K562 (cell line): Measurements from ENCODE around the gene WNK2. TPM values are rescaled to one million over a fixed set of nuclear protein-coding genes. Genes with fewer than 3 reads are reported as not detected.

Source experiments
- ATAC-seq: fragments of 200-7000 bp; cut with Tn5 transposase; 3 replicates; pipeline ENCODE4 v1.9.1; 2020; ENCODE audit warnings: moderate library complexity
- BruUV-seq: library from RNA; stranded (reverse); fragments of 400-500 nt; replicated peaks from 2 replicates; lab custom pipeline; 2021; lab: Mats Ljungman, UMichigan
- CTCF ChIA-PET: fragments of 300-600 bp; formaldehyde crosslinking; extraction: SDS; loops from one replicate; lab custom pipeline; 2021; ENCODE audit warnings: low intra/inter-chr PET ratio; lab: Yijun Ruan, JAX
- POLR2A ChIA-PET: fragments of 300-600, 350-650 bp; sonication (Branson Sonifier 250); formaldehyde crosslinking; extraction: SDS; loops from one replicate; lab custom pipeline; 2021; ENCODE audit warnings: antibody characterized with exemption, inconsistent platforms; lab: Yijun Ruan, JAX
- DNase-seq, 4 experiments: peaks; one replicate each; pipeline versions ENCODE4 v3.0.0 to v3.0.0-alpha.2; 2011 to 2018; ENCODE audit warnings: low spot score in 3 of 4, mixed read lengths in 3 of 4; ENCODE audit errors: extremely low read depth in 1 of 4
- FAIRE-seq: peaks from 2 replicates; lab custom pipeline; 2011; peaks lifted over from hg19 to GRCh38; lab: Jason Lieb, UNC
- H2AFZ ChIP-seq: 2 replicates; pipeline ENCODE4 v1.6.0; 2011; ENCODE audit warnings: low read depth, low read length, control low read depth, inconsistent platforms
- H3K27ac ChIP-seq: fragments of 200-600 bp; 3 replicates; pipeline ENCODE4 v1.8.0; 2011; ENCODE audit warnings: low read depth, mild to moderate bottlenecking, control low read depth, inconsistent platforms, low read length, moderate library complexity, mixed read lengths; ENCODE audit errors: extremely low read depth
- H3K27me3 ChIP-seq, 2 experiments: fragments of 300-600 bp in 1 of 2; 2 replicates in 1 of 2; 3 replicates in 1 of 2; pipeline versions ENCODE4 v1.6.0 to v1.8.0; 2011; ENCODE audit warnings: inconsistent platforms in 2 of 2, low read length in 2 of 2, mild to moderate bottlenecking in 1 of 2, mixed read lengths in 1 of 2, moderate library complexity in 1 of 2; ENCODE audit not compliant: control insufficient read depth in 2 of 2, insufficient read depth in 2 of 2
- H3K36me3 ChIP-seq: fragments of 300-600 bp; 3 replicates; pipeline ENCODE4 v1.8.0; 2011; ENCODE audit warnings: mild to moderate bottlenecking, low read length, inconsistent platforms; ENCODE audit not compliant: control insufficient read depth, insufficient read depth
- H3K4me1 ChIP-seq, 2 experiments: fragments of 200-600 bp in 1 of 2; replicated peaks in 1 of 2; 2 replicates in 1 of 2; 3 replicates in 1 of 2; pipeline versions ENCODE4 v1.5.1 to v1.8.0; 2011; ENCODE audit warnings: inconsistent platforms in 2 of 2, low read length in 2 of 2, mild to moderate bottlenecking in 1 of 2, mixed read lengths in 1 of 2, moderate library complexity in 1 of 2; ENCODE audit not compliant: control insufficient read depth in 2 of 2, insufficient read depth in 2 of 2
- H3K4me2 ChIP-seq: 2 replicates; pipeline ENCODE4 v1.6.1; 2011; ENCODE audit warnings: low read length, control low read depth, inconsistent platforms, mixed read lengths; ENCODE audit not compliant: insufficient read depth
- H3K4me3 ChIP-seq: fragments of 200-600 bp; sonication (generic), shearing (Covaris generic); 2 replicates; pipeline ENCODE4 v1.5.1; 2016; ENCODE audit warnings: control low read depth, inconsistent platforms
- H3K79me2 ChIP-seq: fragments of 200-600 bp; 3 replicates; pipeline ENCODE4 v1.8.0; 2011; ENCODE audit warnings: low read length, inconsistent platforms; ENCODE audit not compliant: control insufficient read depth, insufficient read depth
- H3K9ac ChIP-seq, 2 experiments: 2 replicates each; pipeline versions ENCODE4 v1.6.0 to v1.6.1; 2011; ENCODE audit warnings: low read depth in 2 of 2, low read length in 2 of 2, control low read depth in 1 of 2, inconsistent platforms in 1 of 2, mild to moderate bottlenecking in 1 of 2, mixed read lengths in 1 of 2; ENCODE audit not compliant: insufficient read depth in 1 of 2
- H3K9me1 ChIP-seq: one replicate; pipeline ENCODE4 v1.6.0; 2011; ENCODE audit warnings: inconsistent platforms, mild to moderate bottlenecking, low read length, moderate library complexity; ENCODE audit not compliant: control insufficient read depth, insufficient read depth
- H3K9me3 ChIP-seq: replicated peaks from 2 replicates; pipeline ENCODE4 v1.5.1; 2011; ENCODE audit warnings: low read depth, low read length, inconsistent platforms; ENCODE audit not compliant: control insufficient read depth, insufficient read depth
- H4K20me1 ChIP-seq: replicated peaks from 2 replicates; pipeline ENCODE4 v1.6.1; 2011; ENCODE audit warnings: low read length, inconsistent platforms, mixed read lengths; ENCODE audit not compliant: control insufficient read depth, insufficient read depth
- FOXK1 ChIP-seq: sonication (generic); formaldehyde crosslinking; IDR thresholded peaks from 2 replicates; pipeline ENCODE4 v1.8.0; 2022; ENCODE audit warnings: missing genetic modification reagents, mild to moderate bottlenecking, borderline replicate concordance
- GTF2A2 ChIP-seq: IDR thresholded peaks from 2 replicates; pipeline ENCODE4 v1.6.1; 2016; ENCODE audit warnings: mild to moderate bottlenecking, missing genetic modification characterization, missing compliant biosample characterization
- RAD21 ChIP-seq, 2 experiments: fragments of 250-450 bp in 1 of 2; fragments of 450-650 bp in 1 of 2; sonication (Bioruptor Pico) in 1 of 2; formaldehyde crosslinking in 1 of 2; IDR thresholded peaks in 1 of 2; conservative IDR thresholded peaks in 1 of 2; 2 replicates each; pipeline versions ENCODE4 v1.4.0 to v1.8.0; 2020 to 2022; ENCODE audit warnings: mild to moderate bottlenecking in 2 of 2, moderate library complexity in 1 of 2
- VEZF1 ChIP-seq: fragments of 200-800 bp; sonication (Bioruptor generic); IDR thresholded peaks from 2 replicates; pipeline ENCODE4 v1.6.1; 2017; ENCODE audit warnings: missing genetic modification characterization, missing compliant biosample characterization
- XRCC4 ChIP-seq: IDR thresholded peaks from one replicate; pipeline ENCODE4 v1.6.1; 2011; ENCODE audit not compliant: insufficient read depth, insufficient read length; ENCODE audit errors: extremely low read depth
- ZBTB7A ChIP-seq: IDR thresholded peaks from 2 replicates; pipeline ENCODE4 v1.6.1; 2011; ENCODE audit warnings: low read depth, mild to moderate bottlenecking, low read length, moderate library complexity, borderline replicate concordance; ENCODE audit not compliant: control insufficient read depth
- WGBS: fragments of 100-300 bp; shearing (Covaris generic); methylation state at CpG from one replicate; pipeline ENCODE4 v1.1.6; 2016; ENCODE audit warnings: low coverage, mixed read lengths; ENCODE audit not compliant: insufficient coverage; ENCODE audit errors: missing lambda C conversion rate; 5-methylcytosine and 5-hydroxymethylcytosine counted together
- in situ Hi-C: fragments of 300-500 bp; cut with MboI; formaldehyde crosslinking; loops from 4 replicates; pipeline ENCODE4 v1.15.0; 2018; ENCODE audit warnings: inconsistent platforms, mixed read lengths
- intact Hi-C: fragments of 100-400 bp; cut with micrococcal nuclease; formaldehyde crosslinking; loops from 2 replicates; pipeline ENCODE4 v1.14.2; 2022
- polyA plus RNA-seq, 8 experiments: library from polyadenylated mRNA; depleted of rRNA in 4 of 8; stranded (reverse) in 5 of 8; unstranded in 3 of 8; fragments of >200 nt; fragmentation: Nextera tagmentation in 2 of 8; fragmentation: Illumina TruSeq in 1 of 8; extraction: Ambion mirVana in 2 of 8; extraction: Trizol in 1 of 8; gene quantifications; 2 replicates each; pipeline versions ENCODE4 v1.2.1 to v1.2.3, GENCODE V29; 2011 to 2014; ENCODE audit warnings: inconsistent platforms in 1 of 8, missing spikeins in 1 of 8
- total RNA-seq, 7 experiments: library from RNA; depleted of rRNA in 6 of 7; stranded (reverse); fragments of >200 nt in 6 of 7; fragmentation: Illumina TruSeq in 2 of 7; extraction: Trizol in 2 of 7; gene quantifications; 2 replicates each; pipeline versions ENCODE4 v1.2.1 to v1.2.3, GENCODE V29; 2011 to 2021; ENCODE audit warnings: low replicate concordance in 1 of 7

The WNK2 gene
- total and polyA plus RNA-seq, 9 of the 15 experiments (the other 6 are each of a cell fraction or from before 2014, with no cell fraction given), result 0.36 to 3.3 (median 0.64) TPM; not detected in 2

- no peak for TF ChIP-seq XRCC4
Observed at GRCh38 chr9:93161786-93162562, 22.0 kb upstream of the WNK2 start (continued).

- CTCF ChIA-PET, result no interaction called here
- H3K79me2 ChIP-seq, result no peaks in the 10 kb centered on the region
- ATAC-seq (no peak), FAIRE-seq (no peak), DNase-seq (no peak)
- H3K4me3 ChIP-seq, result no peak overlapping the region
- H3K9ac ChIP-seq, result no peak overlapping the region
- H3K27me3 ChIP-seq, result peaks cover 19 to 51% of the 10 kb centered on the region in 2 experiments
- POLR2A ChIA-PET, result no interaction called here
- no TSS peak for BruUV-seq
- in situ Hi-C loops (loop anchor here (5.0 kb wide), 1 partner anchor 138 kb away; no protein-coding TSS in a partner anchor), intact Hi-C loops (loop anchor here (10.0 kb wide), 1 partner anchor 401 kb away; no protein-coding TSS in a partner anchor)
- no peaks in the 10 kb centered on the region for H3K9me1 ChIP-seq
- H2AFZ ChIP-seq, result no peak overlapping the region
- WGBS, result 15% methylated on average over 12 of the region's 13 CpGs
- no peaks in the 10 kb centered on the region for H3K9me3 ChIP-seq
- TF ChIP-seq GTF2A2 (tag), result no peak
- no peak for TF ChIP-seq VEZF1 (CRISPR knock-in tag)
- TF ChIP-seq FOXK1 (CRISPR knock-in tag), result no peak
- peak in 1 of 2 experiments; percentile 25; a peak in 1 of 4 replicates for TF ChIP-seq RAD21 (CRISPR knock-in tag; conservative IDR thresholded peaks at IDR 0.05 in 1 of 2, IDR thresholded peaks at IDR 0.05 in 1 of 2)
- TF ChIP-seq ZBTB7A, result no peak
- peaks cover 5% of the 10 kb centered on the region; the same call in 1 of the 2 replicates for H4K20me1 ChIP-seq
- peaks cover 0 to 6% of the 10 kb centered on the region in 2 experiments; a peak in 3 of 5 replicates for H3K4me1 ChIP-seq
- no peak overlapping the region for H3K4me2 ChIP-seq
- H3K27ac ChIP-seq, result no peak overlapping the region
- no peaks in the 10 kb centered on the region for H3K36me3 ChIP-seq
Observed at GRCh38 chr9:93164085-93164484, 19.9 kb upstream of the WNK2 start.
